ENCODE data around the gene RETREG3. TPM values are rescaled to one million over a fixed set of nuclear protein-coding genes. Genes with fewer than 3 reads are reported as not detected.
"Not testable (repeated sequence)": the region's sequence is repeated elsewhere in the genome, so short reads cannot be mapped to it uniquely, and the experiment has no call there.

The RETREG3 gene
- total and polyA plus RNA-seq, 2 experiments from 2014 or later = 36.3 to 55.3 TPM

DNA sequence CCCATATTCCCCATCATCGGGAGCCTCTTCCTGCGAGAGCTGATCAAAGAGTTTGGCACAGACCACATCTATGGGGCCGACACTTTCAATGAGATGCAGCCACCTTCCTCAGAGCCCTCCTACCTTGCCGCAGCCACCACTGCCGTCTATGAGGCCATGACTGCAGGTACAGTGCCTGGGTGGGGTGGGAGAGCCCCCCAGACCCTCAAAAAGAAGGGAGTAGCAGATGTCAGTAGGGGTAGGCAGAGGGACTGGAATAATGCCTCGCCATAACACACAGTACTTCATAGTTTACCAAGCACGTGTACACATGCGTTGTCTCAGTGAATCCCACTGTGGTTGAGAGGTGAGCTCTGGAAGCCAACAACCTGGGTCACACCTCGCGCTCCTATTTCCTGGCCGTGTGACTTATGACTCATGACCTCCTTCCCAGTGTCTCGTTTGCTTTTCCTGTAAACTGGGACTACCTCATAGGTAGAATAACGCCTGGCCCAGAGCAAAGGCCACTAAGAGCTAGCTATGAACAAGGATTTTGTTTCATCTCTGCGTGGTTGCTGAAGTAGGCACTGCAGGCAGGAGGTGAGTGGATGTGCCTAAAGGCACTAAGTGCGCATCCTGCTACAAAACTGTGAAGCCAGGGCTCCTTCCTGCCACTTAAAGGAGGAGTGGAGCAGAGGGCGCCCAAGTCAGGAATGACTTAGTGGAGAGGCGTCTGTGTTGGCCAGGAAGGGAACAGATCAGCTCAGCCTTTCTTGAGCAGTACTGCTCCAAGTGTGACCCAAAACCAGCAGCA is 67.9 kb downstream of the RETREG3 start:
- no peaks in the 10 kb centered on the region for H3K9me2 ChIP-seq (replicated peaks; ENCODE audit: insufficient read depth)
- H3K79me2 ChIP-seq = peaks cover 18% of the 10 kb centered on the region
- H3K36me3 ChIP-seq (replicated peaks; ENCODE audit: insufficient read depth, low read depth) = no peaks in the 10 kb centered on the region
- no peak overlapping the region for H3K4me3 ChIP-seq
- peak; percentile 67 for DNase-seq (ENCODE audit: low spot score)
- H2AFZ ChIP-seq = no peak overlapping the region
- H3K27me3 ChIP-seq = no peaks in the 10 kb centered on the region
- TF ChIP-seq EZH2phosphoT487 (IDR thresholded peaks at IDR 0.05; ENCODE audit: low read depth, severe bottlenecking, unreplicated experiment) (no peak), EZH2 (IDR thresholded peaks at IDR 0.05; ENCODE audit: borderline replicate concordance) (no peak)
- TF ChIP-seq, protein P1, sequence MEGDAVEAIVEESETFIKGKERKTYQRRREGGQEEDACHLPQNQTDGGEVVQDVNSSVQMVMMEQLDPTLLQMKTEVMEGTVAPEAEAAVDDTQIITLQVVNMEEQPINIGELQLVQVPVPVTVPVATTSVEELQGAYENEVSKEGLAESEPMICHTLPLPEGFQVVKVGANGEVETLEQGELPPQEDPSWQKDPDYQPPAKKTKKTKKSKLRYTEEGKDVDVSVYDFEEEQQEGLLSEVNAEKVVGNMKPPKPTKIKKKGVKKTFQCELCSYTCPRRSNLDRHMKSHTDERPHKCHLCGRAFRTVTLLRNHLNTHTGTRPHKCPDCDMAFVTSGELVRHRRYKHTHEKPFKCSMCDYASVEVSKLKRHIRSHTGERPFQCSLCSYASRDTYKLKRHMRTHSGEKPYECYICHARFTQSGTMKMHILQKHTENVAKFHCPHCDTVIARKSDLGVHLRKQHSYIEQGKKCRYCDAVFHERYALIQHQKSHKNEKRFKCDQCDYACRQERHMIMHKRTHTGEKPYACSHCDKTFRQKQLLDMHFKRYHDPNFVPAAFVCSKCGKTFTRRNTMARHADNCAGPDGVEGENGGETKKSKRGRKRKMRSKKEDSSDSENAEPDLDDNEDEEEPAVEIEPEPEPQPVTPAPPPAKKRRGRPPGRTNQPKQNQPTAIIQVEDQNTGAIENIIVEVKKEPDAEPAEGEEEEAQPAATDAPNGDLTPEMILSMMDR (IDR thresholded peaks at IDR 0.05; ENCODE audit: poor library complexity) = no peak
- no peak overlapping the region for H3K4me2 ChIP-seq
- peak overlapping the region; percentile 89 for H3K27ac ChIP-seq
- H3K4me1 ChIP-seq (ENCODE audit: insufficient read depth) = peaks cover 10% of the 10 kb centered on the region
- WGBS (ENCODE audit: low lambda C conversion rate, missing lambda C conversion rate) = 83% methylated on average over 17 of the region's 17 CpGs
- no peaks in the 10 kb centered on the region for H4K20me1 ChIP-seq (ENCODE audit: insufficient read depth, poor library complexity, severe bottlenecking)
- H3K9me3 ChIP-seq (ENCODE audit: low read depth) = no peaks in the 10 kb centered on the region

DNA sequence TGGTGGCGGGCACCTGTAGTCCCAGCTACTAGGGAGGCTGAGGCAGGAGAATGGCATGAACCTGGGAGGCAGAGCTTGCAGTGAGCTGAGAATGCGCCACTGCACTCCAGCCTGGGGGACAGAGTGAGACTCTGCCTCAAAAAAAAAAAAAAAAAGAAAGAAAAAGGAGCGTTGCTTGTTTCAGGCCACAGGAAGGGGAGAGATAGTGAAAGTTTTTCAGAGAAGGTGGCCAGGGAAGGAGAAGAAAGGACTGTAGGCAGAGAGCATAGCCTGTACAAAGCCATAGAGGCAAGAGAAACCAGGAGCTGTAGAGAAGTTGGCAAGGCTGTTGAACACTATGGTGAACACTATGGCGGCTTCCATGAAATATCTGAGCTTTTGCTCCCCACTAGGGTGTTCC is 68.6 kb downstream of the RETREG3 start:
- peak overlapping the region; percentile 89 for H3K27ac ChIP-seq
- peaks cover 18% of the 10 kb centered on the region for H3K79me2 ChIP-seq
- not testable (repeated sequence) for DNase-seq (ENCODE audit: low spot score); H3K4me2 ChIP-seq; H3K36me3 ChIP-seq (replicated peaks; ENCODE audit: insufficient read depth, low read depth); H3K9me2 ChIP-seq (replicated peaks; ENCODE audit: insufficient read depth); H2AFZ ChIP-seq; H3K4me3 ChIP-seq; H4K20me1 ChIP-seq (ENCODE audit: insufficient read depth, poor library complexity, severe bottlenecking); H3K27me3 ChIP-seq; H3K9me3 ChIP-seq (ENCODE audit: low read depth)
- WGBS (ENCODE audit: low lambda C conversion rate, missing lambda C conversion rate) = 97% methylated on average over 4 of the region's 4 CpGs
- H3K4me1 ChIP-seq (ENCODE audit: insufficient read depth) = peaks cover 12% of the 10 kb centered on the region

DNA sequence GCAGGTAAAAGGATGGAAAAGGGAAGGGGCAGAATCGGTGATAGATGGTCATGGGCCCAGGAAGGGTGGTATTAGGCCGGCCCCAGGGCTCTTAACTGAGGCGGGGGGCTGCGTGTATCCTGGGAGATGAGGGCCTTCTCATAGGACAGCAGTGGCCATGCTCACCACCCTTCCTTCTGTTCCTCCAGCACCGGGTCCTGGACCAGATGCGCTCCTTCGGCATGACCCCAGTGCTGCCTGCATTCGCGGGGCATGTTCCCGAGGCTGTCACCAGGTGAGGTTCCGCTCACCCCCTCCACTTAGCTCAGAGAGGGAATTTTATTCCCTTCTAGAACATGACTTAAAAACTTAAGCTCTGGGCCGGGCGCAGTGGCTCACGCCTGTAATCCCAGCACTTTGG is 70.7 kb downstream of the RETREG3 start:
- Histone ChIP-seq H3K36me3 (replicated peaks; ENCODE audit: insufficient read depth, low read depth) (no peaks in the 10 kb centered on the region), H2AFZ (no peak overlapping the region), H3K9me2 (replicated peaks; ENCODE audit: insufficient read depth) (no peaks in the 10 kb centered on the region), H4K20me1 (ENCODE audit: insufficient read depth, poor library complexity, severe bottlenecking) (no peaks in the 10 kb centered on the region), H3K27me3 (no peaks in the 10 kb centered on the region), H3K4me1 (ENCODE audit: insufficient read depth) (peaks cover 16% of the 10 kb centered on the region), H3K9me3 (ENCODE audit: low read depth) (no peaks in the 10 kb centered on the region), H3K4me3 (no peak overlapping the region), H3K27ac (no peak overlapping the region), H3K4me2 (no peak overlapping the region), H3K79me2 (peaks cover 24% of the 10 kb centered on the region)
- DNase-seq (ENCODE audit: low spot score) = no peak
- no peak for TF ChIP-seq EZH2phosphoT487 (IDR thresholded peaks at IDR 0.05; ENCODE audit: low read depth, severe bottlenecking, unreplicated experiment)
- TF ChIP-seq, protein P1 (IDR thresholded peaks at IDR 0.05; ENCODE audit: poor library complexity) = no peak
- no peak for TF ChIP-seq EZH2 (IDR thresholded peaks at IDR 0.05; ENCODE audit: borderline replicate concordance)
- WGBS (ENCODE audit: low lambda C conversion rate, missing lambda C conversion rate) = 98% methylated on average over 14 of the region's 14 CpGs

DNA sequence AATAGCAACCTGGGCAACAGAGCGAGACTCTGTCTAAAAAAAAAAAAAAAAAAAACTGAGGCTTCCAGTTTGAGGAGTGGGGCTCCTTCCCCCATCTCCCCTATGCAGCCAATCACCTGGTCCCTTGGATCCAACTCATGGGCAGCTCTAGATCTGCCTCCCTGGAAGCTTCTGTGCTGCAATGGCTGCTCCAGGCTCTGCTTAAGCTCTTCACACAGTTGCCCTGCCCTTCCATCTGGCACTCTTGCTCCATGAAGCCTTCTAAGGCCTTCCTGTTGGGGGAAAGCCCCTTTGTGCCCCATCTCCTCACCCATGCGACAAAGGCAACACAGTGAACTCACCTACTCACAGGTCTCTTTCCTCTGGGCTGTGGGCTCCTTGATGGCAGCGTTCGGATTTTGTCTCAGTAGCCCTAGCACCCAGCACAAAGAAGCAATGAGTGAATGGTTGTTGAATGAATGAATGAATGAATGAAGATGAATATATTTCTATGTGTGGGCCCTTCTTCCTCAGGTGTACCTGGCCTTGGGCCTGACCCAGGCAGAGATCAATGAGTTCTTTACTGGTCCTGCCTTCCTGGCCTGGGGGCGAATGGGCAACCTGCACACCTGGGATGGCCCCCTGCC is 71.2 kb downstream of the RETREG3 start:
- no peak overlapping the region for H3K4me2 ChIP-seq
- H3K36me3 ChIP-seq (replicated peaks; ENCODE audit: insufficient read depth, low read depth) = no peaks in the 10 kb centered on the region
- H2AFZ ChIP-seq = no peak overlapping the region
- no peak overlapping the region for H3K4me3 ChIP-seq
- peaks cover 25% of the 10 kb centered on the region for H3K79me2 ChIP-seq
- H3K9me3 ChIP-seq (ENCODE audit: low read depth) = no peaks in the 10 kb centered on the region
- no peaks in the 10 kb centered on the region for H3K27me3 ChIP-seq
- H3K9me2 ChIP-seq (replicated peaks; ENCODE audit: insufficient read depth) = no peaks in the 10 kb centered on the region
- 95% methylated on average over 5 of the region's 5 CpGs for WGBS (ENCODE audit: low lambda C conversion rate, missing lambda C conversion rate)
- no peaks in the 10 kb centered on the region for H4K20me1 ChIP-seq (ENCODE audit: insufficient read depth, poor library complexity, severe bottlenecking)
- peaks cover 16% of the 10 kb centered on the region for H3K4me1 ChIP-seq (ENCODE audit: insufficient read depth)
- H3K27ac ChIP-seq = no peak overlapping the region
- DNase-seq (ENCODE audit: low spot score) = no peak
- TF ChIP-seq EZH2phosphoT487 (IDR thresholded peaks at IDR 0.05; ENCODE audit: low read depth, severe bottlenecking, unreplicated experiment) = no peak
- TF ChIP-seq, protein P1 (IDR thresholded peaks at IDR 0.05; ENCODE audit: poor library complexity) = no peak
- no peak for TF ChIP-seq EZH2 (IDR thresholded peaks at IDR 0.05; ENCODE audit: borderline replicate concordance)

All from hepatocyte (in vitro differentiated cells).